ENCODE measurements around the gene TAGLN. TPM values are rescaled to one million over a fixed set of nuclear protein-coding genes. Genes with fewer than 3 reads are reported as not detected.

The TAGLN gene
- total RNA-seq, 2 experiments from 2014 or later: 8.4 to 9.5 TPM

DNA sequence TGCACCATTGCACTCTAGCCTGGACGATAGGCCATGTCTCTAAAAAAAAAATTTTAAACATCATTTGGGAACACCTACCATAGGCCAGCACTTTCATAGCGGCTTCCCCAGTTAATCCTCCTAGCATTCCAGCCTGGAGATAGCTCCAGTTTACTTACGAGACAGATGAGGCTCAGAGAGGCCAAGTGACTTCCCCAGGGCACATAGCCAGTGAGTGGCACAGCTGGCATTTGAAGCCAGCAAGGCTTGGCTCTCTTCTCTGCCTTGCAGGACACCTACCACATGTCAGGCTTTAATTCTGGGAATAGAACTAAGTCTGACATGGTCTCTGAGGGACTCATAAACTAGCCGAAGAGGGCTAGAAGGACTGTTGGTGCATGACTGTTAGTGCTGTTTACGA is 4.9 kb upstream of the TAGLN start:
- peaks cover 10% of the 10 kb centered on the region for H3K4me1 Mint-ChIP-seq (ENCODE audit: low read depth)
- Histone ChIP-seq H3K27me3 (ENCODE audit: control insufficient read depth in 1 of 2, insufficient read depth in 2 of 2, low read length in 2 of 2) (no peaks in the 10 kb centered on the region), H3K4me3 (ENCODE audit: low read length) (no peak overlapping the region), H3K27ac (ENCODE audit: low read depth in 1 of 2, low read length in 2 of 2) (no peak overlapping the region), H3K36me3 (ENCODE audit: insufficient read depth, low read length) (peaks cover 23% of the 10 kb centered on the region), H3K4me1 (ENCODE audit: insufficient read depth, low read length) (peaks cover 2% of the 10 kb centered on the region), H3K9me3 (ENCODE audit: control insufficient read depth in 1 of 2, insufficient read depth in 1 of 2, low read length in 2 of 2) (no peaks in the 10 kb centered on the region)
- no peaks in the 10 kb centered on the region for H3K27me3 Mint-ChIP-seq
- POLR2A ChIA-PET: interaction anchor here (4.8 kb wide), 1 partner anchor 15 kb away, joined by 18 read pairs; the partner anchor contains the start of gene SIDT2
- H3K4me3 Mint-ChIP-seq: no peak overlapping the region
- TF ChIP-seq, protein P1, sequence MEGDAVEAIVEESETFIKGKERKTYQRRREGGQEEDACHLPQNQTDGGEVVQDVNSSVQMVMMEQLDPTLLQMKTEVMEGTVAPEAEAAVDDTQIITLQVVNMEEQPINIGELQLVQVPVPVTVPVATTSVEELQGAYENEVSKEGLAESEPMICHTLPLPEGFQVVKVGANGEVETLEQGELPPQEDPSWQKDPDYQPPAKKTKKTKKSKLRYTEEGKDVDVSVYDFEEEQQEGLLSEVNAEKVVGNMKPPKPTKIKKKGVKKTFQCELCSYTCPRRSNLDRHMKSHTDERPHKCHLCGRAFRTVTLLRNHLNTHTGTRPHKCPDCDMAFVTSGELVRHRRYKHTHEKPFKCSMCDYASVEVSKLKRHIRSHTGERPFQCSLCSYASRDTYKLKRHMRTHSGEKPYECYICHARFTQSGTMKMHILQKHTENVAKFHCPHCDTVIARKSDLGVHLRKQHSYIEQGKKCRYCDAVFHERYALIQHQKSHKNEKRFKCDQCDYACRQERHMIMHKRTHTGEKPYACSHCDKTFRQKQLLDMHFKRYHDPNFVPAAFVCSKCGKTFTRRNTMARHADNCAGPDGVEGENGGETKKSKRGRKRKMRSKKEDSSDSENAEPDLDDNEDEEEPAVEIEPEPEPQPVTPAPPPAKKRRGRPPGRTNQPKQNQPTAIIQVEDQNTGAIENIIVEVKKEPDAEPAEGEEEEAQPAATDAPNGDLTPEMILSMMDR (IDR thresholded peaks at IDR 0.05): no peak
- no peaks in the 10 kb centered on the region for H3K9me3 Mint-ChIP-seq
- DNase-seq (no peak), ATAC-seq (ENCODE audit: poor library complexity) (no peak)
- H3K27ac Mint-ChIP-seq: no peak overlapping the region
- intact Hi-C loops (cut with DNase I, micrococcal nuclease): no loop called here
- peaks cover 29% of the 10 kb centered on the region for H3K36me3 Mint-ChIP-seq (ENCODE audit: low read depth)
- CTCF ChIA-PET: no interaction called here

DNA sequence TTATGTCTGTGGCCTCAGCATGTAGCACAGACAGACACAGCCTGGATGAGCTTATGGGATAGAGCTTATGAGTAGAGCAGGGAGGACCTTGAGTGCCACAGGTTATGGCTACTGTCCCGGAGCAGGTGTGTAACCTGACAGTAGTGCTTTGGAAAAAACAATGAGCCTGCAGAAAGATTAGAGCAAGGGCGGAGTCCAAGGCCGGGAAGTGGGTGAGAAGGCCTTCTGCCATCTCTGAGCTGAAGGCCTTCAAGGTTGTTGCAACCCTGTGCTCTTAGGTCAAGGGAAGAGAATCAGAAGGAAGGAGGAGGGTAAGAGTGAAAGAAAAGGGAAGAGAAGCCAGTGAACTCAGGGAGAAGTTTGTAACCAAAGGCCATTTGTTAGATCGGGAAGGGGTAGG is 3.9 kb upstream of the TAGLN start:
- H3K4me3 ChIP-seq (ENCODE audit: low read length): no peak overlapping the region
- Mint-ChIP-seq H3K36me3 (ENCODE audit: low read depth) (peaks cover 29% of the 10 kb centered on the region), H3K4me1 (ENCODE audit: low read depth) (peaks cover 10% of the 10 kb centered on the region), H3K27ac (no peak overlapping the region), H3K4me3 (no peak overlapping the region), H3K27me3 (no peaks in the 10 kb centered on the region), H3K9me3 (no peaks in the 10 kb centered on the region)
- no peak overlapping the region for H3K27ac ChIP-seq (ENCODE audit: low read depth in 1 of 2, low read length in 2 of 2)
- peaks cover 2% of the 10 kb centered on the region for H3K4me1 ChIP-seq (ENCODE audit: insufficient read depth, low read length)
- intact Hi-C loops (cut with DNase I, micrococcal nuclease): no loop called here
- ATAC-seq (ENCODE audit: poor library complexity): no peak
- DNase-seq: no peak
- TF ChIP-seq, protein P1 (IDR thresholded peaks at IDR 0.05): no peak
- H3K27me3 ChIP-seq (ENCODE audit: control insufficient read depth in 1 of 2, insufficient read depth in 2 of 2, low read length in 2 of 2): no peaks in the 10 kb centered on the region
- no peaks in the 10 kb centered on the region for H3K9me3 ChIP-seq (ENCODE audit: control insufficient read depth in 1 of 2, insufficient read depth in 1 of 2, low read length in 2 of 2)
- H3K36me3 ChIP-seq (ENCODE audit: insufficient read depth, low read length): peaks cover 16% of the 10 kb centered on the region
- POLR2A ChIA-PET: interaction anchor here (4.8 kb wide), 1 partner anchor 16 kb away, joined by 18 read pairs; the partner anchor contains the start of gene SIDT2
- CTCF ChIA-PET: no interaction called here

GRCh38 chr11:117195761-117196160 is 3.4 kb upstream of the TAGLN start:
- intact Hi-C loops (cut with DNase I, micrococcal nuclease): no loop called here
- H3K4me1 ChIP-seq (ENCODE audit: insufficient read depth, low read length): peaks cover under 1% of the 10 kb centered on the region
- no peak overlapping the region for H3K27ac ChIP-seq (ENCODE audit: low read depth in 1 of 2, low read length in 2 of 2)
- DNase-seq (no peak), ATAC-seq (ENCODE audit: poor library complexity) (no peak)
- peaks cover 25% of the 10 kb centered on the region for H3K36me3 Mint-ChIP-seq (ENCODE audit: low read depth)
- TF ChIP-seq, protein P1 (IDR thresholded peaks at IDR 0.05): no peak
- H3K9me3 ChIP-seq (ENCODE audit: control insufficient read depth in 1 of 2, insufficient read depth in 1 of 2, low read length in 2 of 2): no peaks in the 10 kb centered on the region
- H3K27ac Mint-ChIP-seq: peak overlapping the region; percentile 52
- H3K4me3 ChIP-seq (ENCODE audit: low read length): no peak overlapping the region
- CTCF ChIA-PET: no interaction called here
- no peaks in the 10 kb centered on the region for H3K9me3 Mint-ChIP-seq
- H3K4me1 Mint-ChIP-seq (ENCODE audit: low read depth): peaks cover 10% of the 10 kb centered on the region
- no peak overlapping the region for H3K4me3 Mint-ChIP-seq
- no peaks in the 10 kb centered on the region for H3K27me3 ChIP-seq (ENCODE audit: control insufficient read depth in 1 of 2, insufficient read depth in 2 of 2, low read length in 2 of 2)
- POLR2A ChIA-PET: interaction anchor here (4.8 kb wide), 1 partner anchor 17 kb away, joined by 18 read pairs; the partner anchor contains the start of gene SIDT2
- no peaks in the 10 kb centered on the region for H3K27me3 Mint-ChIP-seq
- H3K36me3 ChIP-seq (ENCODE audit: insufficient read depth, low read length): peaks cover 11% of the 10 kb centered on the region
